Endodermal cell (in vitro differentiated cells): ENCODE results near the gene TUBA3C. TPM values are rescaled to one million over a fixed set of nuclear protein-coding genes. Genes with fewer than 3 reads are reported as not detected.
"Not testable (repeated sequence)": the region's sequence is repeated elsewhere in the genome, so short reads cannot be mapped to it uniquely, and the experiment has no call there.

Source experiments
- DNase-seq: peaks from one replicate; pipeline ENCODE4 v3.0.0-alpha.2; 2017
- H3K27ac ChIP-seq: 2 replicates; pipeline ENCODE4 v1.5.1; 2013; ENCODE audit warnings: mild to moderate bottlenecking, low read depth, low read length, moderate library complexity
- H3K27me3 ChIP-seq: 2 replicates; pipeline ENCODE4 v1.6.1; 2013; ENCODE audit warnings: mild to moderate bottlenecking, low read length, moderate library complexity; ENCODE audit not compliant: insufficient read depth, control insufficient read depth, poor library complexity, severe bottlenecking
- H3K36me3 ChIP-seq: 2 replicates; pipeline ENCODE4 v1.7.0; 2013; ENCODE audit warnings: mild to moderate bottlenecking, low read length, moderate library complexity; ENCODE audit not compliant: control insufficient read depth, insufficient read depth
- H3K4me1 ChIP-seq: one replicate; pipeline ENCODE4 v1.7.0; 2013; ENCODE audit warnings: low read length; ENCODE audit not compliant: control insufficient read depth, insufficient read depth
- H3K4me3 ChIP-seq: 2 replicates; pipeline ENCODE4 v1.5.1; 2013; ENCODE audit warnings: mild to moderate bottlenecking, low read length, moderate library complexity
- H3K9ac ChIP-seq: 2 replicates; pipeline ENCODE4 v1.6.1; 2013; ENCODE audit warnings: mild to moderate bottlenecking, low read length, moderate library complexity; ENCODE audit not compliant: poor library complexity, severe bottlenecking; ENCODE audit errors: extremely low read depth
- H3K9me3 ChIP-seq: 2 replicates; pipeline ENCODE4 v1.6.1; 2013; ENCODE audit warnings: mild to moderate bottlenecking, low read length, moderate library complexity; ENCODE audit not compliant: control insufficient read depth
- H3K27ac Mint-ChIP-seq: 2 replicates; pipeline ENCODE4 v1.8.0; 2020; ENCODE audit warnings: mixed read lengths
- H3K27me3 Mint-ChIP-seq: 2 replicates; pipeline ENCODE4 v1.8.0; 2021; ENCODE audit warnings: mild to moderate bottlenecking, mixed read lengths; ENCODE audit not compliant: insufficient read depth
- H3K36me3 Mint-ChIP-seq: 2 replicates; pipeline ENCODE4 v1.8.0; 2020; ENCODE audit warnings: low read depth, mixed read lengths
- H3K4me1 Mint-ChIP-seq: 2 replicates; pipeline ENCODE4 v1.8.0; 2020; ENCODE audit warnings: mixed read lengths
- H3K4me3 Mint-ChIP-seq: 2 replicates; pipeline ENCODE4 v1.8.0; 2020; ENCODE audit warnings: mild to moderate bottlenecking, moderate library complexity, mixed read lengths
- H3K9me3 Mint-ChIP-seq: 2 replicates; pipeline ENCODE4 v1.8.0; 2020; ENCODE audit warnings: mild to moderate bottlenecking, mixed read lengths
- WGBS, 2 experiments: methylation state at CpG; one replicate each; pipeline versions ENCODE4 v1.1.5 to v1.1.7; 2013; ENCODE audit warnings: missing lambda C conversion rate in 2 of 2, mixed read lengths in 1 of 2; ENCODE audit not compliant: insufficient coverage in 1 of 2, insufficient read length in 1 of 2; 5-methylcytosine and 5-hydroxymethylcytosine counted together
- total RNA-seq, 2 donors: library from RNA; stranded (reverse); fragmentation: NEBNext Ultra II Directional in 1 of 2; extraction: Animal tissue kit (Norgen Biotek cat#: 25700) in 1 of 2; gene quantifications; 2 replicates in 1 of 2; 3 replicates in 1 of 2; pipeline ENCODE4 v1.2.1, GENCODE V29; 2021
- TF ChIP-seq, protein P1 (sequence below): fragments of 200-600 bp; sonication (generic); conservative IDR thresholded peaks from 2 replicates; pipeline ENCODE4 v1.5.0; 2021; ENCODE audit warnings: antibody characterized with exemption, mild to moderate bottlenecking

Gene TUBA3C
- total RNA-seq, 2 donors from 2014 or later: not detected

DNA sequence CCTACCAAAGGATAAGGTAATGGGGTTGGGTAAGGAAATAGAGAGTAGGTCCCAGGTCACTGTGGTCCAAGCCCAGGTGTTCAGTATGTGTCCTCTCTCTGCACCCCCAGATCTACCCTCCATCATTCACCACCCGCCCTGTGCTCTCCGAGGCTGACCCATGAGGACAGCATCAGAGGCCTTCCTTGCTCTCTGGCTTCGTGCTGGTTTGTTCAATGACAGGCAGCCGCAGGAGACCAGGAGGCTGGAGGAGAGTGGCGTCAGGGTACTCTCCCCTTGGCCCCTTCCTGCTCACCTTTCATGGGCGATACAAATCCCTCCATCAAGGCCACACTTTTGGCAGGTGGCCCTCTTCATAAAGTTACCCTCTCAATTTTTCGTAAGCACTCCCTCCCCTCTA, 1.7 kb downstream of the TUBA3C start:
- H3K9ac ChIP-seq: no peak overlapping the region
- Mint-ChIP-seq H3K4me3 (no peak overlapping the region), H3K9me3 (peaks cover 98% of the 10 kb centered on the region), H3K27ac (no peak overlapping the region), H3K4me1 (no peaks in the 10 kb centered on the region), H3K36me3 (peaks cover 3% of the 10 kb centered on the region), H3K27me3 (no peaks in the 10 kb centered on the region)
- no peak overlapping the region for H3K4me3 ChIP-seq
- no peaks in the 10 kb centered on the region for H3K36me3 ChIP-seq
- no peak for DNase-seq
- peaks cover 65% of the 10 kb centered on the region for H3K9me3 ChIP-seq
- H3K27me3 ChIP-seq: no peaks in the 10 kb centered on the region
- WGBS, 2 experiments: 73 to 86% methylated on average over 5 to 7 of the region's 7 CpGs
- TF ChIP-seq, protein P1, sequence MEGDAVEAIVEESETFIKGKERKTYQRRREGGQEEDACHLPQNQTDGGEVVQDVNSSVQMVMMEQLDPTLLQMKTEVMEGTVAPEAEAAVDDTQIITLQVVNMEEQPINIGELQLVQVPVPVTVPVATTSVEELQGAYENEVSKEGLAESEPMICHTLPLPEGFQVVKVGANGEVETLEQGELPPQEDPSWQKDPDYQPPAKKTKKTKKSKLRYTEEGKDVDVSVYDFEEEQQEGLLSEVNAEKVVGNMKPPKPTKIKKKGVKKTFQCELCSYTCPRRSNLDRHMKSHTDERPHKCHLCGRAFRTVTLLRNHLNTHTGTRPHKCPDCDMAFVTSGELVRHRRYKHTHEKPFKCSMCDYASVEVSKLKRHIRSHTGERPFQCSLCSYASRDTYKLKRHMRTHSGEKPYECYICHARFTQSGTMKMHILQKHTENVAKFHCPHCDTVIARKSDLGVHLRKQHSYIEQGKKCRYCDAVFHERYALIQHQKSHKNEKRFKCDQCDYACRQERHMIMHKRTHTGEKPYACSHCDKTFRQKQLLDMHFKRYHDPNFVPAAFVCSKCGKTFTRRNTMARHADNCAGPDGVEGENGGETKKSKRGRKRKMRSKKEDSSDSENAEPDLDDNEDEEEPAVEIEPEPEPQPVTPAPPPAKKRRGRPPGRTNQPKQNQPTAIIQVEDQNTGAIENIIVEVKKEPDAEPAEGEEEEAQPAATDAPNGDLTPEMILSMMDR: no peak
- no peak overlapping the region for H3K27ac ChIP-seq
- H3K4me1 ChIP-seq: no peaks in the 10 kb centered on the region

DNA sequence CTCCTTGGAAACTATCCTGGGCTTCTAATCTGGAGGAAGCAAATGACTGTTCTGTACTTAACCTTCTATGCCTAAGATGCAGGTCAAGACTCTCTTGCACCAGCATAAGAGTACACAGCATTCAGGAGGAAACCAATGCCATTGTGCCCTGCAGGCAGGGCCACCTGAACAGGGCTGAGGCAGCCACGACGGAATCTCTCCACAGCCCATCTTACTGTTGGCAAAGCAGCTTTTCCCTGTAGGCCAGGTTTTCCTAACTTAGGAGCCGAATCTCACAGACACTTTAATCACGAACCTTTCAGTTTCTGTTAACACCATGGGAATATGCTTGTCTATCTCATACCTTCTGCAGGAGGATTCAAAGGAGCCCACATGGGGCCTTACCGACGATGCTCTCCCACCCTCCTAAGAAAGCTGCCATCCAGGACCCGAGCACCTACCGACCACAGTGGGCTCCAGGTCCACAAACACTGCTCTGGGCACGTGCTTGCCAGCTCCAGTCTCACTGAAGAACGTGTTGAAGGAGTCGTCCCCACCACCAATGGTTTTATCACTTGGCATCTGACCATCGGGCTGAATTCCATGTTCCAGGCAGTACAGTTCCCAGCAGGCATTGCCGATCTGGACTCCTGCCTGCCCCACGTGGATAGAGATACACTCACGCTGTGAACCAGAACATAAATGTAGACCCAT, 2.6 kb downstream of the TUBA3C start:
- no peaks in the 10 kb centered on the region for H3K27me3 ChIP-seq
- TF ChIP-seq, protein P1: no peak
- Mint-ChIP-seq H3K27me3 (no peaks in the 10 kb centered on the region), H3K36me3 (peaks cover 3% of the 10 kb centered on the region), H3K27ac (no peak overlapping the region), H3K4me1 (no peaks in the 10 kb centered on the region), H3K9me3 (peaks cover 99% of the 10 kb centered on the region), H3K4me3 (no peak overlapping the region)
- WGBS, 2 experiments: 64 to 69% methylated on average over 7 to 15 of the region's 15 CpGs
- no peaks in the 10 kb centered on the region for H3K4me1 ChIP-seq
- H3K27ac ChIP-seq: no peak overlapping the region
- peaks cover 62% of the 10 kb centered on the region for H3K9me3 ChIP-seq
- H3K4me3 ChIP-seq: no peak overlapping the region
- H3K9ac ChIP-seq: no peak overlapping the region
- no peaks in the 10 kb centered on the region for H3K36me3 ChIP-seq
- DNase-seq: no peak

DNA sequence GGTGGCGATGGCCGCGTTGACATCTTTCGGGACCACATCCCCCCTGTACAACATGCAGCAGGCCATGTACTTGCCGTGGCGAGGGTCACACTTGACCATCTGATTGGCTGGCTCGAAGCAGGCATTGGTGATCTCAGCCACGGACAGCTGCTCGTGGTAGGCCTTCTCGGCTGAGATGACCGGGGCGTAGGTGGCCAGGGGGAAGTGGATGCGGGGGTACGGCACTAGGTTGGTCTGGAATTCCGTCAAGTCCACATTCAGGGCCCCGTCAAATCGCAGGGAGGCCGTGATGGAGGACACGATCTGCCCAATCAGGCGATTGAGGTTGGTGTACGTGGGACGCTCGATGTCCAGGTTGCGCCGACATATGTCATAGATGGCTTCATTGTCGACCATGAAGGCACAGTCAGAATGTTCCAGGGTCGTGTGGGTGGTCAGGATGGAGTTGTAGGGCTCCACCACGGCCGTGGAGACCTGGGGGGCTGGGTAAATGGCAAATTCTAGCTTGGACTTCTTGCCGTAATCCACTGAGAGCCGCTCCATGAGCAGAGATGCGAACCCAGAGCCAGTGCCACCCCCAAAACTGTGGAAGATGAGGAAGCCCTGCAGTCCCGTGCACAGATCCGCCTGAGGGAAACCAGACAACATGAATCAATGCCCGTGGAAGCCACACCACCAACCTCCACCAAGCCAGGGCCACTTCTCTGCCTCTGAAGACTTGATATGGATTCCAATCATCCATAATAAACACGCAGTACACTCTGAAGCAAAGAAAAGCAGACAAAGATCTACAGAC, 4.4 kb downstream of the TUBA3C start:
- not testable (repeated sequence) for H3K27ac Mint-ChIP-seq, H3K36me3 ChIP-seq, H3K4me1 ChIP-seq, H3K27ac ChIP-seq, DNase-seq, H3K4me1 Mint-ChIP-seq, H3K4me3 ChIP-seq, H3K27me3 ChIP-seq, H3K9ac ChIP-seq, H3K36me3 Mint-ChIP-seq, H3K27me3 Mint-ChIP-seq, H3K4me3 Mint-ChIP-seq
- 84 to 98% methylated on average over 9 to 32 of the region's 36 CpGs for WGBS, 2 experiments
- peaks cover 58% of the 10 kb centered on the region for H3K9me3 ChIP-seq
- H3K9me3 Mint-ChIP-seq: peaks cover 99% of the 10 kb centered on the region
